Caco-2 (cell line): Measurements from ENCODE around the gene PLA2G2C. TPM values are rescaled to one million over a fixed set of nuclear protein-coding genes. Genes with fewer than 3 reads are reported as not detected.

Experiments used
- BruUV-seq: library from RNA; stranded (reverse); fragments of 400-500 nt; replicated peaks from 2 replicates; lab custom pipeline; 2021; lab: Mats Ljungman, UMichigan
- CTCF ChIA-PET: fragments of 300-600 bp; sonication (Branson Sonifier 250); formaldehyde crosslinking; loops from one replicate; lab custom pipeline; 2022; ENCODE audit warnings: antibody characterized with exemption; lab: Charles Lee
- POLR2A ChIA-PET: fragments of 300-600 bp; sonication (Branson Sonifier 250); formaldehyde crosslinking; loops from one replicate; lab custom pipeline; 2022; ENCODE audit warnings: antibody characterized with exemption; lab: Charles Lee
- DNase-seq, 2 experiments: peaks; one replicate each; pipeline versions ENCODE4 v3.0.0 to v3.0.0-alpha.2; 2020 to 2022
- H3K27me3 ChIP-seq: replicated peaks from 2 replicates; pipeline ENCODE4 v1.6.0; 2011; ENCODE audit warnings: low read length; ENCODE audit not compliant: control insufficient read depth, insufficient read depth
- H3K36me3 ChIP-seq: 2 replicates; pipeline ENCODE4 v1.5.1; 2011; ENCODE audit warnings: low read length; ENCODE audit not compliant: control insufficient read depth, insufficient read depth
- H3K4me1 ChIP-seq: fragments of 250-450 bp; sonication (Bioruptor Pico); 2 replicates; pipeline ENCODE4 v1.5.1; 2020; ENCODE audit warnings: mild to moderate bottlenecking
- H3K4me3 ChIP-seq: 2 replicates; pipeline ENCODE4 v1.5.1; 2011; ENCODE audit warnings: low read depth, mild to moderate bottlenecking, control low read depth, low read length
- H3K9me3 ChIP-seq: fragments of 250-450 bp; sonication (Bioruptor Pico); 2 replicates; pipeline ENCODE4 v1.5.1; 2020; ENCODE audit warnings: mild to moderate bottlenecking, moderate library complexity
- H3K27ac Mint-ChIP-seq: one replicate; pipeline ENCODE4 v1.8.0; 2022; ENCODE audit warnings: mixed read lengths; ENCODE audit not compliant: unreplicated experiment
- H3K27me3 Mint-ChIP-seq: one replicate; pipeline ENCODE4 v1.8.0; 2022; ENCODE audit warnings: mixed read lengths; ENCODE audit not compliant: insufficient read depth, unreplicated experiment
- H3K36me3 Mint-ChIP-seq: one replicate; pipeline ENCODE4 v1.8.0; 2022; ENCODE audit warnings: mild to moderate bottlenecking, mixed read lengths; ENCODE audit not compliant: insufficient read depth, unreplicated experiment
- H3K4me1 Mint-ChIP-seq: one replicate; pipeline ENCODE4 v1.8.0; 2022; ENCODE audit warnings: low read depth, mixed read lengths; ENCODE audit not compliant: unreplicated experiment
- H3K4me3 Mint-ChIP-seq: one replicate; pipeline ENCODE4 v1.8.0; 2022; ENCODE audit warnings: mild to moderate bottlenecking, moderate library complexity, mixed read lengths; ENCODE audit not compliant: unreplicated experiment
- H3K9me3 Mint-ChIP-seq: one replicate; pipeline ENCODE4 v1.8.0; 2022; ENCODE audit warnings: mixed read lengths; ENCODE audit not compliant: unreplicated experiment
- CTCF ChIP-seq, 2 experiments: fragments of 200-600 bp in 1 of 2; IDR thresholded peaks; 1 replicate in 1 of 2; 2 replicates in 1 of 2; pipeline versions ENCODE4 v1.5.1 to v1.8.0; 2011 to 2022; ENCODE audit warnings: antibody characterized with exemption in 1 of 2, control low read depth in 1 of 2, inconsistent platforms in 1 of 2, low read depth in 1 of 2, low read length in 1 of 2, mild to moderate bottlenecking in 1 of 2, moderate library complexity in 1 of 2; ENCODE audit not compliant: insufficient read depth in 1 of 2, severe bottlenecking in 1 of 2, unreplicated experiment in 1 of 2
- intact Hi-C: fragments of 100-400 bp; cut with micrococcal nuclease; formaldehyde crosslinking; loops from one replicate; pipeline ENCODE4 v1.10.0; 2022; ENCODE audit not compliant: unreplicated experiment
- total RNA-seq: library from RNA; stranded (reverse); gene quantifications from 2 replicates; pipeline ENCODE4 v1.2.3, GENCODE V29; 2022

PLA2G2C gene
- total RNA-seq, 1 experiment from 2014 or later, result not detected

- Histone ChIP-seq H3K9me3 (no peaks in the 10 kb centered on the region), H3K27me3 (no peaks in the 10 kb centered on the region), H3K4me3 (no peak overlapping the region), H3K36me3 (no peaks in the 10 kb centered on the region), H3K4me1 (no peaks in the 10 kb centered on the region)
- DNase-seq, result no peak
- TF ChIP-seq CTCF (IDR thresholded peaks at IDR 0.05; ENCODE audit: insufficient read depth in 1 of 2, low read depth in 1 of 2, low read length in 1 of 2, severe bottlenecking in 1 of 2, unreplicated experiment in 1 of 2), result no peak
- no peaks in the 10 kb centered on the region for H3K9me3 Mint-ChIP-seq
- ChIA-PET POLR2A (no interaction called here), CTCF (no interaction called here)
- intact Hi-C loops, result no loop called here
- no peaks in the 10 kb centered on the region for H3K4me1 Mint-ChIP-seq
- H3K4me3 Mint-ChIP-seq, result no peak overlapping the region
- H3K36me3 Mint-ChIP-seq, result no peaks in the 10 kb centered on the region
- peaks cover 5% of the 10 kb centered on the region for H3K27me3 Mint-ChIP-seq
- H3K27ac Mint-ChIP-seq, result no peak overlapping the region
- no TSS peak for BruUV-seq
Observed at GRCh38 chr1:20198918-20199317, 12.6 kb upstream of the PLA2G2C start.

GRCh38 chr1:20198296-20198695 is 12.0 kb upstream of the PLA2G2C start:
- intact Hi-C loops, result no loop called here
- Mint-ChIP-seq H3K4me3 (no peak overlapping the region), H3K36me3 (no peaks in the 10 kb centered on the region), H3K4me1 (no peaks in the 10 kb centered on the region), H3K9me3 (no peaks in the 10 kb centered on the region), H3K27ac (no peak overlapping the region), H3K27me3 (peaks cover 5% of the 10 kb centered on the region)
- BruUV-seq, result no TSS peak
- Histone ChIP-seq H3K27me3 (no peaks in the 10 kb centered on the region), H3K4me3 (no peak overlapping the region), H3K4me1 (no peaks in the 10 kb centered on the region), H3K36me3 (no peaks in the 10 kb centered on the region), H3K9me3 (no peaks in the 10 kb centered on the region)
- ChIA-PET CTCF (no interaction called here), POLR2A (no interaction called here)
- TF ChIP-seq CTCF (IDR thresholded peaks at IDR 0.05; ENCODE audit: insufficient read depth in 1 of 2, low read depth in 1 of 2, low read length in 1 of 2, severe bottlenecking in 1 of 2, unreplicated experiment in 1 of 2), result no peak
- DNase-seq, result no peak

- Mint-ChIP-seq H3K4me1 (no peaks in the 10 kb centered on the region), H3K4me3 (no peak overlapping the region), H3K27ac (no peak overlapping the region), H3K9me3 (no peaks in the 10 kb centered on the region), H3K27me3 (peaks cover 5% of the 10 kb centered on the region), H3K36me3 (no peaks in the 10 kb centered on the region)
- ChIA-PET POLR2A (no interaction called here), CTCF (no interaction called here)
- no peaks in the 10 kb centered on the region for H3K36me3 ChIP-seq
- H3K4me1 ChIP-seq, result no peaks in the 10 kb centered on the region
- no peak for TF ChIP-seq CTCF (IDR thresholded peaks at IDR 0.05; ENCODE audit: insufficient read depth in 1 of 2, low read depth in 1 of 2, low read length in 1 of 2, severe bottlenecking in 1 of 2, unreplicated experiment in 1 of 2)
- intact Hi-C loops, result no loop called here
- H3K4me3 ChIP-seq, result no peak overlapping the region
- no peak for DNase-seq
- H3K9me3 ChIP-seq, result no peaks in the 10 kb centered on the region
- no peaks in the 10 kb centered on the region for H3K27me3 ChIP-seq
- BruUV-seq, result no TSS peak
Observed at GRCh38 chr1:20197329-20197791, 11.0 kb upstream of the PLA2G2C start.
